H1 (cell line): ENCODE measurements around the gene NEB. TPM values are rescaled to one million over a fixed set of nuclear protein-coding genes. Genes with fewer than 3 reads are reported as not detected.

Experiments
- CTCF ChIA-PET: fragments of 300-600 bp; sonication (Branson Sonifier 250); formaldehyde crosslinking; loops from one replicate; lab custom pipeline; 2021; ENCODE audit not compliant: partially characterized antibody; lab: Charles Lee
- POLR2A ChIA-PET: fragments of 300-600 bp; sonication (Branson Sonifier 250); formaldehyde crosslinking; loops from one replicate; lab custom pipeline; 2021; ENCODE audit warnings: inconsistent platforms; ENCODE audit not compliant: partially characterized antibody; lab: Charles Lee
- DNase-seq, 2 experiments: peaks; one replicate each; pipeline versions ENCODE4 v3.0.0 to v3.0.0-alpha.2; 2010 to 2022; ENCODE audit warnings: low spot score in 2 of 2, low read depth in 1 of 2, mixed read lengths in 1 of 2
- FAIRE-seq: peaks from 2 replicates; lab custom pipeline; 2011; peaks lifted over from hg19 to GRCh38; lab: Jason Lieb, UNC
- H2AFZ ChIP-seq: 2 replicates; pipeline ENCODE4 v1.8.1; 2012; ENCODE audit warnings: low read length, inconsistent platforms
- H2AK5ac ChIP-seq: 2 replicates; pipeline ENCODE4 v1.6.1; 2013; ENCODE audit warnings: low read depth, low read length
- H2BK120ac ChIP-seq: replicated peaks from 2 replicates; pipeline ENCODE3; 2013; ENCODE audit warnings: low read depth, low read length, inconsistent platforms
- H2BK12ac ChIP-seq: 2 replicates; pipeline ENCODE4 v1.6.1; 2013; ENCODE audit warnings: low read depth, low read length
- H2BK15ac ChIP-seq: 2 replicates; pipeline ENCODE4 v1.6.1; 2013; ENCODE audit warnings: low read length
- H2BK20ac ChIP-seq: 2 replicates; pipeline ENCODE4 v1.6.1; 2013; ENCODE audit warnings: low read length
- H2BK5ac ChIP-seq: 2 replicates; pipeline ENCODE4 v1.6.1; 2013; ENCODE audit warnings: low read depth, low read length
- H3K14ac ChIP-seq: 2 replicates; pipeline ENCODE4 v1.6.1; 2013; ENCODE audit warnings: inconsistent platforms; ENCODE audit not compliant: insufficient read length
- H3K18ac ChIP-seq: 2 replicates; pipeline ENCODE4 v1.6.1; 2013; ENCODE audit warnings: low read length; ENCODE audit errors: extremely low read depth
- H3K23ac ChIP-seq: 2 replicates; pipeline ENCODE4 v1.6.1; 2013; ENCODE audit warnings: inconsistent platforms; ENCODE audit not compliant: insufficient read length
- H3K23me2 ChIP-seq: 2 replicates; pipeline ENCODE4 v1.6.1; 2013; ENCODE audit warnings: low read depth, low read length
- H3K27ac ChIP-seq: 2 replicates; pipeline ENCODE4 v1.6.1; 2011; ENCODE audit warnings: low read depth, low read length, inconsistent platforms
- H3K27me3 ChIP-seq, 4 experiments: replicated peaks in 1 of 4; 1 replicate in 1 of 4; 2 replicates in 3 of 4; pipeline versions ENCODE4 v1.6.1 to v1.8.1; 2011 to 2013; ENCODE audit warnings: low read length in 3 of 4, mild to moderate bottlenecking in 3 of 4, inconsistent platforms in 2 of 4, mixed read lengths in 2 of 4, moderate library complexity in 1 of 4; ENCODE audit not compliant: control insufficient read depth in 3 of 4, insufficient read depth in 3 of 4; ENCODE audit errors: extremely low read depth in 1 of 4
- H3K36me3 ChIP-seq, 4 experiments: 2 replicates each; pipeline versions ENCODE4 v1.6.1 to v1.8.1; 2011 to 2013; ENCODE audit warnings: mild to moderate bottlenecking in 4 of 4, low read length in 3 of 4, moderate library complexity in 2 of 4, control low read depth in 1 of 4, inconsistent platforms in 1 of 4; ENCODE audit not compliant: insufficient read depth in 4 of 4, control insufficient read depth in 2 of 4
- H3K4ac ChIP-seq: replicated peaks from 2 replicates; pipeline ENCODE3; 2013; ENCODE audit warnings: low read length, low read depth, mixed read lengths, inconsistent platforms; ENCODE audit not compliant: insufficient read length
- H3K4me1 ChIP-seq, 4 experiments: replicated peaks in 1 of 4; 1 replicate in 1 of 4; 2 replicates in 3 of 4; pipeline versions ENCODE4 v1.6.1 to v1.8.1; 2011 to 2013; ENCODE audit warnings: low read length in 3 of 4, inconsistent platforms in 2 of 4, mixed read lengths in 1 of 4; ENCODE audit not compliant: insufficient read depth in 4 of 4, control insufficient read depth in 3 of 4
- H3K4me2 ChIP-seq, 2 experiments: 2 replicates each; pipeline versions ENCODE4 v1.6.1 to v1.8.1; 2011 to 2013; ENCODE audit warnings: low read depth in 2 of 2, low read length in 2 of 2, control low read depth in 1 of 2, inconsistent platforms in 1 of 2, mild to moderate bottlenecking in 1 of 2; ENCODE audit not compliant: insufficient read depth in 1 of 2
- H3K4me3 ChIP-seq, 4 experiments: fragments of 200-600, 300-600 bp in 1 of 4; sonication (generic), shearing (Covaris generic), sonication (Bioruptor Twin) in 1 of 4; 2 replicates each; pipeline versions ENCODE4 v1.5.1 to v1.8.1; 2011 to 2016; ENCODE audit warnings: low read length in 4 of 4, low read depth in 3 of 4, control low read depth in 2 of 4, inconsistent platforms in 2 of 4, mild to moderate bottlenecking in 2 of 4, mixed read lengths in 1 of 4, moderate library complexity in 1 of 4; ENCODE audit not compliant: insufficient read depth in 2 of 4; ENCODE audit errors: extremely low read depth in 1 of 4
- H3K56ac ChIP-seq: replicated peaks from 2 replicates; pipeline ENCODE3; 2013; ENCODE audit warnings: low read depth, mild to moderate bottlenecking, mixed read lengths, low read length, inconsistent platforms; ENCODE audit not compliant: insufficient read length
- H3K79me1 ChIP-seq: 2 replicates; pipeline ENCODE4 v1.6.1; 2013; ENCODE audit warnings: low read depth, low read length, control low read depth
- H3K79me2 ChIP-seq, 2 experiments: 2 replicates each; pipeline versions ENCODE4 v1.6.1 to v1.8.1; 2012 to 2013; ENCODE audit warnings: low read length in 2 of 2, mild to moderate bottlenecking in 2 of 2, inconsistent platforms in 1 of 2; ENCODE audit not compliant: insufficient read depth in 2 of 2, control insufficient read depth in 1 of 2
- H3K9ac ChIP-seq, 4 experiments: replicated peaks in 1 of 4; 1 replicate in 1 of 4; 2 replicates in 3 of 4; pipeline versions ENCODE4 v1.6.1 to v1.8.1; 2011 to 2013; ENCODE audit warnings: low read depth in 3 of 4, low read length in 3 of 4, control low read depth in 2 of 4, mild to moderate bottlenecking in 2 of 4, moderate library complexity in 2 of 4, inconsistent platforms in 1 of 4; ENCODE audit errors: extremely low read depth in 1 of 4
- H3K9me3 ChIP-seq, 2 experiments: 2 replicates each; pipeline versions ENCODE4 v1.6.1 to v1.8.1; 2012 to 2013; ENCODE audit warnings: mild to moderate bottlenecking in 2 of 2, moderate library complexity in 2 of 2, control low read depth in 1 of 2, inconsistent platforms in 1 of 2, low read depth in 1 of 2, low read length in 1 of 2, mixed read lengths in 1 of 2; ENCODE audit not compliant: insufficient read depth in 2 of 2
- H4K20me1 ChIP-seq, 2 experiments: replicated peaks in 1 of 2; 2 replicates each; pipeline versions ENCODE3 to v1.8.1; 2011 to 2013; ENCODE audit warnings: inconsistent platforms in 2 of 2, low read length in 2 of 2, mild to moderate bottlenecking in 1 of 2; ENCODE audit not compliant: insufficient read depth in 2 of 2, control insufficient read depth in 1 of 2
- H4K5ac ChIP-seq: 2 replicates; pipeline ENCODE4 v1.6.1; 2013; ENCODE audit warnings: low read length, low read depth, mixed read lengths, inconsistent platforms; ENCODE audit not compliant: insufficient read length
- H4K8ac ChIP-seq: 2 replicates; pipeline ENCODE4 v1.8.0; 2013; ENCODE audit warnings: mild to moderate bottlenecking, moderate library complexity, low read length, inconsistent platforms; ENCODE audit not compliant: insufficient read depth; ENCODE audit errors: extremely low read depth
- H4K91ac ChIP-seq: replicated peaks from 2 replicates; pipeline ENCODE3; 2013; ENCODE audit warnings: low read length, mixed read lengths, inconsistent platforms; ENCODE audit not compliant: insufficient read length
- CBX8 ChIP-seq: fragments of 300-800, 300-1000 bp; sonication (generic); IDR thresholded peaks from 2 replicates; pipeline ENCODE4 v1.7.1; 2016; ENCODE audit warnings: low read depth, low read length, borderline replicate concordance
- EGR1 ChIP-seq: IDR thresholded peaks from 2 replicates; pipeline ENCODE4 v1.6.1; 2011; ENCODE audit warnings: low read depth, low read length, borderline replicate concordance
- GABPA ChIP-seq: IDR thresholded peaks from 2 replicates; pipeline ENCODE4 v1.6.1; 2011; ENCODE audit warnings: mild to moderate bottlenecking, low read length, moderate library complexity, borderline replicate concordance; ENCODE audit not compliant: insufficient read depth
- HDAC2 ChIP-seq, 2 experiments: fragments of 300-600 bp in 1 of 2; sonication (generic) in 1 of 2; IDR thresholded peaks; 2 replicates each; pipeline ENCODE4 v1.6.1; 2011 to 2012; ENCODE audit warnings: low read depth in 2 of 2, low read length in 2 of 2, mild to moderate bottlenecking in 2 of 2, moderate library complexity in 2 of 2, borderline replicate concordance in 1 of 2, inconsistent platforms in 1 of 2
- JUN ChIP-seq: IDR thresholded peaks from 2 replicates; pipeline ENCODE4 v1.6.1; 2011; ENCODE audit warnings: low read depth, mild to moderate bottlenecking, improper control_type of control experiment, low read length
- MAX ChIP-seq: IDR thresholded peaks from 2 replicates; pipeline ENCODE4 v1.6.1; 2012; ENCODE audit warnings: inconsistent platforms
- NANOG ChIP-seq: IDR thresholded peaks from 2 replicates; pipeline ENCODE4 v1.6.1; 2011; ENCODE audit warnings: low read length, low read depth, mild to moderate bottlenecking, inconsistent platforms; ENCODE audit not compliant: insufficient read depth, poor library complexity, severe bottlenecking
- SAP30 ChIP-seq: fragments of 300-600 bp; sonication (generic); IDR thresholded peaks from 2 replicates; pipeline ENCODE4 v1.7.1; 2012; ENCODE audit warnings: low read length, moderate library complexity, mild to moderate bottlenecking, inconsistent platforms; ENCODE audit not compliant: insufficient read depth, insufficient replicate concordance
- SP2 ChIP-seq: IDR thresholded peaks from 2 replicates; pipeline ENCODE4 v1.6.1; 2012; ENCODE audit warnings: mild to moderate bottlenecking, low read length, inconsistent platforms
- SP4 ChIP-seq: IDR thresholded peaks from 2 replicates; pipeline ENCODE4 v1.6.1; 2012; ENCODE audit warnings: low read length, inconsistent platforms
- polyA plus RNA-seq, 7 experiments: library from polyadenylated mRNA; depleted of rRNA in 3 of 7; stranded (reverse) in 5 of 7; unstranded in 2 of 7; fragments of >200 nt in 5 of 7; fragments of 200-250 nt in 2 of 7; gene quantifications; 1 replicate in 5 of 7; 2 replicates in 1 of 7; 4 replicates in 1 of 7; pipeline versions ENCODE4 v1.2.1 to v1.2.3, GENCODE V29; 2011 to 2013; ENCODE audit warnings: missing spikeins in 2 of 7, mixed read lengths in 2 of 7
- total RNA-seq: library from RNA; stranded (reverse); fragmentation: NEBNext Ultra II Directional; extraction: Animal tissue kit (Norgen Biotek cat#: 25700); gene quantifications from 2 replicates; pipeline ENCODE4 v1.2.1, GENCODE V29; 2021

The NEB gene
- total and polyA plus RNA-seq, 2 of the 8 experiments (the other 6 are each of a cell fraction or from before 2014, with no cell fraction given): 1.4 to 2.5 TPM

GRCh38 chr2:151623631-151624030, 110.6 kb downstream of the NEB start:
- H3K9ac ChIP-seq: no peak overlapping the region
- no peak overlapping the region for H3K18ac ChIP-seq
- H4K5ac ChIP-seq: no peak overlapping the region
- H4K20me1 ChIP-seq: no peaks in the 10 kb centered on the region
- POLR2A ChIA-PET: no interaction called here
- H2BK12ac ChIP-seq: no peak overlapping the region
- H3K27ac ChIP-seq: no peak overlapping the region
- H4K91ac ChIP-seq: no peak overlapping the region
- no peak overlapping the region for H2AFZ ChIP-seq
- H3K4me2 ChIP-seq: no peak overlapping the region
- H3K23me2 ChIP-seq: no peaks in the 10 kb centered on the region
- CTCF ChIA-PET: interaction anchor here (1.6 kb wide), 1 partner anchor 200 kb away, joined by 3 read pairs; no protein-coding TSS in a partner anchor
- H3K79me1 ChIP-seq: no peaks in the 10 kb centered on the region
- H3K79me2 ChIP-seq: no peaks in the 10 kb centered on the region
- H2BK5ac ChIP-seq: no peak overlapping the region
- H3K4ac ChIP-seq: no peak overlapping the region
- DNase-seq (no peak), FAIRE-seq (no peak)
- H3K36me3 ChIP-seq: no peaks in the 10 kb centered on the region
- no peak overlapping the region for H2BK120ac ChIP-seq
- H3K4me1 ChIP-seq: no peaks in the 10 kb centered on the region
- no peak overlapping the region for H3K23ac ChIP-seq
- H3K56ac ChIP-seq: no peak overlapping the region
- H3K9me3 ChIP-seq: no peaks in the 10 kb centered on the region
- no peak overlapping the region for H4K8ac ChIP-seq
- H3K27me3 ChIP-seq: no peaks in the 10 kb centered on the region
- H3K4me3 ChIP-seq: no peak overlapping the region
- H2BK15ac ChIP-seq: no peak overlapping the region
- no peak overlapping the region for H2BK20ac ChIP-seq
- TF ChIP-seq CBX8: no peak
- no peak for TF ChIP-seq NANOG
- no peak for TF ChIP-seq SAP30
- TF ChIP-seq EGR1: no peak
- no peak for TF ChIP-seq SP4
- no peak for TF ChIP-seq MAX
- TF ChIP-seq GABPA: no peak
- TF ChIP-seq HDAC2 (IDR thresholded peaks at IDR 0.05; ENCODE audit: borderline replicate concordance in 1 of 2, low read depth in 2 of 2, low read length in 2 of 2): no peak
- TF ChIP-seq SP2: no peak
- no peak for TF ChIP-seq JUN
- H2AK5ac ChIP-seq: no peak overlapping the region
- no peak overlapping the region for H3K14ac ChIP-seq
